HG03575 (cell line): ENCODE data around the gene BBX.
"Not testable (repeated sequence)": the region's sequence is repeated elsewhere in the genome, so short reads cannot be mapped to it uniquely, and the experiment has no call there.

Experiments
- ATAC-seq: cut with Tn5 transposase; IDR thresholded peaks from one replicate; pipeline ENCODE4 v1.9.1; 2021; ENCODE audit not compliant: unreplicated experiment, insufficient number of reproducible peaks, low FRiP score; ENCODE audit errors: extremely low read depth

BBX gene

DNA sequence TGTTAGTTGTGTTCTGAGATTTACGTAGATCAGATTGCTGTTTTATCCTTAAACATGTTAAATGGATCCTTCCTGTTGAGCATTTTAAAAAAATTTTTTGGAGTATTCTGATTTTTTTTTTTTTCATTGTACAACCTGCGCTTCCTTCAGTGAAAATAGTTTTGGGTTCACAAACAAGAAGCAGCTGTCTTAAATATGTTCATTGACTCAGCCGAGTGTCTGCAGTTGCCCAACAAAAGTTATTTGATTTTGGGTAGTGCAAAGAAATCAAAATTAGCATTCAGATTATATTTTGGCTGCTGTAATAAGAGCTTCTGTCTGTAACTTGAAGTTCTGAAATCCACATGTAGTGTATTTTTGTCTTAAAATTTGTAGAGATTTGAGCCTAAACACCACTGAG lies 148.2 kb downstream of the BBX start:
- ATAC-seq, result no peak

DNA sequence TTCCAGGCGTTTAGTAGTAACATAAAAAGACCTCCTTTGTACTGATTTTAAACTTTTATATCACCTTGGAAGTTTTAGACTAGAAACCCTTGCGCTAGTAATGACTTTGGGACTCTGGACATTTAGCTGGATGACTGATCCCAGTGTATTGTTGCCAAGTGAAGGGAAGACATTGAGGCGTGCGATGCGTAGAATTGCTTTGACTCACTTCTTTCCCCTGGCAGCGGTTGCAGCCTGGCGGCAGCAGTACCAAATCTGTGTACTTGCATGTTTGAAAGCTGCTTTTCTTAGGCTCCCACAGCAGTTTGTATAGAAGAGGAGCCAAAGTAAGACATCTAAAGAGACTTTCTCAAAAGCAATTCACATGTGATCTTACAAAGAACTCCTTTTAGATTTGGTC lies 151.6 kb downstream of the BBX start:
- no peak for ATAC-seq

DNA sequence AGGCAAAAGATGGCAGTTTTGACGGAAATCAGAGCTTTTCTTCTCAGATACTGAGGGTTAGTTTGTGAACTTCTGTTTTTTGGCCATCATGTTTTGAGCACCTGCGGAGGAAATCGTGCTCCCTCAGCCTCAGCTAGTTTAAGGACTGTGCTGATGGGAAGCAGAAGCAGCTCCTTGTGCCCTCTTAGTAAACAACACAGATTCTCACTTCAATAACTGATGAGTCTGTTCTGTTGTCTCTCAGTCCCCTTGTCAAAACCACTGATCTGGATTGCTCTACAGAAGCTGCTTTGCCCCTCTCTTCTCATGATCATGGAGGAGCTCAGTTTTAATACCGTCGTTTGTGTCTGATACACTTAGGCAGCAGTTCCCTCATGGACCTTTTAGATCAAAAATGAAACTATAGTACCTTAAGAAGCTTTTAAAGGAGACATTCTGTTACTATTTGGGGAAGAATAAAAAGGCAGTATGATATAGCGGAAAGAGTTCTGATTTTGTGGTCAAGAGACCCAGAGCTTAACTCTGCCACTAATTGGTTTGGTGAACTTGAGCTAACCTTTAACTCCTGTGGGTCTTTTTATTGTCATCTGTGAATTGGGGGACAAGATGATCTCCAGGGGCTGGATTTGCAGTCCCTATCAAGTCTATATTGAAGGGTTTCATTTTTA lies 152.6 kb downstream of the BBX start:
- no peak for ATAC-seq

DNA sequence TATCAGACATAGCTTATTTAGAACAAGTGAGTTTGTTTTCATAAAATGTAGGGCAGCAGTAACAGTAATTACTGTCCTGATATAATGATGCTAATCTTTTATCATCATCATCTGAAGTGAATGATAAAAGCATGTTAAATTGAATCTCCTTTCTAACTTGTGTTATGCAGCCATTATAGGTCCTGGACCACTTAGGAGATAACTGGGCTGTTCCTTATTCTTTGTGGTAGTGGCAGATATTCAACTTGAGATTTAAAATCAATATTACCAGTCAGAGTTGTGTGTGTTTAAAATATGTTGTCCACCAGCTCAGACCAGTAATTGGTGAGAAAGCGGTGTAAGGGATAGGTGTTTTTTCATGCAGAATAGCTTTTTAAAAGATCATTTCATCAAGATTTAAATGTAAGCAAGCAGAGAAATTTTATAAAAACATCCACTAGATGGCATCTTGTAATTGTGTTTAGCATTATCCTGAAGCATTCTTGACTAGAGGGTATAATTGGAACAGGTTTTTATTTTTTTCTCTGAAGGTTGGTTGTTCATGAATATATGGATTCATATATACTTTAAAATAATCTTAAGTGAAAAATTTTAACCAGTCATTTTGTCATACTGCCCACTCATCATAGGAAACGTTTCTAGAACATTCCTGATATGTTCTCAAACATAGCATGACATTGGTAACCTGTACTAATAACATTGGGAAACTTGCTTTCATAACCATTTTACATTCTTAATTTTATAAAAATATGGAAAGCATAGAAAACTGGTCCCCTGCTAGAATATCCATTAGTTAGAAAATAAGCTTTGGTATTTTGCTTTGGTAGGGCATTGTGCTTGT lies 153.9 kb downstream of the BBX start:
- no peak for ATAC-seq

DNA sequence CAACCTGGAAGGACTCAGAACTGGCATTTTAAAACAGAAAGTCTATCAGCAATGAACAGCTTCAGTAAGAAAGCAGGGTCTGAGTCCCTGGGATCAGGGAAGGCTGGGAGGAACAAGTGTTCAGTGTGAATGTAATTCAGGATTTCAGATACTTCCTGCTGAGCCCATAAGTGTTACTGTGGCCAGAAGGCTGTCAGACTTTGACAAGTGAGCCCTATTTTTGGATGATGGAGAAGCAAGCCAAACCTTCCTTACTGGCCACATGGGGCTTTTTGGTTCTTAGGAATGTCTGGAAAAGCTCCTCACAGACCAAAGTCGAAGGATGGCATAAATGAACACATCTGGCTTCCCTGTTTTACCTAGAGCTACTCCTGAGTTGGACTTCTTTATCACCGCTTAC lies 157.2 kb downstream of the BBX start:
- no peak for ATAC-seq

DNA sequence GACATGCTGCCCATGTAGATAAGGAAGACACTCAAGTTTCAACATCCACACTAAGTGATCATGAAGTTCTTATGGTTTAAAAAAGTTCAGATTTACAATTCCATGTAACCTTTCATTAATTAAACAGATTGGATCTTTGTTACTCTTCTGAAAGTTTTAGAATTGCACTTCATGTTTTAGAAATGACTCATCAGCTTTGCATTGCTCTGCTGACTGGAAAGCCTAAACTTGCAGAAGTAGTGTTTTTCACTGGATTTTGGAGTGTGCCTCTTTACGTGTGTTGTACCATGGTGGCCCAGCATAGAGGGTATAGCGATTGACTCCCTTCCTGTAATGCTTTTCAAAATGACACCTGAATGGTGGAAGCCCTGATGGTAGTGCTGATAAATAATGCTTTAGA lies 157.9 kb downstream of the BBX start:
- no peak for ATAC-seq

DNA sequence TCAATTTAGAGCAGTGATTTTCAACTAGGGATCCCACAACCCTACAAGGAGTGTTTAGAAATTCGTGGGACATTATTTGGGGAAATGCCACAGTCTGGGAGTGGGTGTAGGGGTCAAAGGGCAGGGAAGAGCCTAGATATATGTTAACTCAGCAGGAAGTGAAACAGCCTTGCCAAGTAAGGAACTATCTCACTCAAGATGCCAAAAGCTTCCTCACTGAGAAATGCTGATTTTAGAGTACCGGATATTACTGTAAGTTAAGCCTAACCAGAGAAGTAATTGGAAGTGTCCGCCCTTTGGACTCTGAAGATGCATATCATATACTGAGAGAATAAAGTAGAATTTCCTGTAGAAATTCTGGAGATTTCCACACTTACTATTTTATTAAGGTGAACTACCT lies 158.6 kb downstream of the BBX start:
- no peak for ATAC-seq

DNA sequence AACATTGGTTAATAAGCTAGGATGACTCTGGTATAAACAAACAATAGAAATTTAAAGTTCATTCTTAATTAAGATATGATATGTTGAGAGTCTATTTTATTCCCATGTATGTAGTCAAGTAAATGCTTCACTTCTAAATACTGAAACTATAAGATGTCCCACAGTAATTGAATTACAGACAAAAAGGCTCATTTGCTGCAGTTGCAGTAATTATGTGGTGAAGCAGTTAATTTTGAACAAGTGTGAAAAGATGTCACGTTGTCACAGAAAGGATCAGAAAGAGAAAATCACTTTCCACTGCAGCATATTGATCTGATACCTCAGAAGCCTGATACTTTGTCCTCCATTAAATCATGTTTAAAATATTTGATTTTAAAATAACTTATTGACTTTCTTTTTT lies 159.8 kb downstream of the BBX start:
- no peak for ATAC-seq

DNA sequence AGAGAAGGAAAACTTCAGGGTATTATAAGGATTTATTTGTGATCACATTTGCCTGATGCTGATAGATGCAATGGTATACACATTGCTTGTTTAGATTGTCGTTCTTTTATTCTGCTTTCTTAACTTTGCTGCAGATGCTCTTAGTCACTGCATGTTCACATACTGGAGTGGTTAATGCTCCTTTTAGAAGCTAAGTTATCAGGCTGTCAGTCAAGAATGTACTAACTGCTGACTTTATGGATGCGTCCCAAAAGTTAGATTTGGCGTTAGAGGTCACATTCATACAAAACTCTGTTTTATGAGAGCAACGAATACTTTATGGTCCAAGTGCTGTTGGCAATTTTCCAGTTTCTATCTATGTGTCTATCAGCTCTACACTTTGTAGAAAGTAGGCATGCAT lies 160.7 kb downstream of the BBX start:
- ATAC-seq, result no peak

DNA sequence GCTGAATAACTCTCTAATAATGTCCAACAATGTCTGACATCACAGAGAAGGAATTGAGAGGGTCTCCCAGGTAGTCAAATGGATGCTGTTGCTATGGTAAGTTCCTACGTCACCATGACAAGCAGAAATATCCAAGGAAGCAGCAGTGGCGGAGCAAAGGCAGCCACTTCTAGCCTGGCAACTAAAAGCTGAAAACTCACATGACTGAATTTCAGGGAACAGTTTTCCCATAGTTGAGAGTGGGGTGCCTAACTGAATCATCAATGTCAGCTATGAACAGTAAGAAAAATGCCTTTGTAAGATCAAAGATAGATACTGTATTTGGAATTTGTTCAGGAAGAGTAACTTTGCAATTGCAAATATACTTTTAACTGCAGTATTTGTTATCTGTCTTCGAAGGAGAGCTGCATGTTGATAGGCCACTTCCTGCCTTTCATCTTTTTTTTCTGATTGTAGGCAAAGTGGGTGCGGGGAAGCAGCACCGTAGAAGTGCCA lies 161.7 kb downstream of the BBX start:
- ATAC-seq, result no peak

DNA sequence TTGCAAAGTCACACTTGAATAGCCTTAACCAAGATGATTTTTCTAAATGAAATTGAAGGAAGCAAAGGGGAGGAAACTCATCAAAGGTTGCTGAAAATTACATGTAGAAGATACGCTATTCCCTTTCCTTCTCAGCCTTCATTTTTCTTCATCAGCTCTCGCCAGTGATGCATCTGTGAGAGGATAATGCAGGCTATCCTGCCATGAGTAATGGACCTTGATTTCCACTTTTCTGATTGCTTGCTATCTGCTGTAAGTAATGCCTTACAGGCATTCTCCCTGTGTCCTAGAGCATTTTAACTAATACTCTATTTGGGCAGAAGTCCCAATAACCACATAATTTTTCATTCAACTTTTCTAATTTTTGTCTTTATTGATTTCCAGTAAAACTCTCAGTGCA lies 162.6 kb downstream of the BBX start:
- no peak for ATAC-seq

DNA sequence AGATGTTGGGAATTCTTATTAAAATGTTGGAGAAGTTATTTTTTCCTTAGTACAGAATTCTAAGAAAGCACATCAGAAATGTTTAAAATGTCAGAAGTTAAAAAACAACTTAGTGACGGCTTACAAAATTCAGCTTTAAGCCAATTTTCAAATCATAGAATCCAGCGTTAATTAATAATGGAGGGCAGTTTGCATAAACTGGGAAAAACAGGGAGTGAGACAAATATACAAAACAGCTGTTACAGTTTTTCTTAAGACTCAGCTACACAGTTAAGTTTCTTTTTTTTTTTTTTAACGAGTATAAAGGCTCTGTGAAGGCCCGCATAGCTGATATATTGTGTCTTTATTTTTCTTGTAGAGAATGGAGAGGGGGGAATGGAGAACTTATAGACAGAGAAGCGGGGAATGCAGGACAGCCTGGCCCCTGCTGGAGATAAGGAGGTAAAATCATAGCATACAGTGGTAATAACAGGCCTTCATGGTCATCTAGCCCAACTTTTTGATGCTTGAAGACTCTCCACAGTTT lies 164.4 kb downstream of the BBX start:
- no peak for ATAC-seq

DNA sequence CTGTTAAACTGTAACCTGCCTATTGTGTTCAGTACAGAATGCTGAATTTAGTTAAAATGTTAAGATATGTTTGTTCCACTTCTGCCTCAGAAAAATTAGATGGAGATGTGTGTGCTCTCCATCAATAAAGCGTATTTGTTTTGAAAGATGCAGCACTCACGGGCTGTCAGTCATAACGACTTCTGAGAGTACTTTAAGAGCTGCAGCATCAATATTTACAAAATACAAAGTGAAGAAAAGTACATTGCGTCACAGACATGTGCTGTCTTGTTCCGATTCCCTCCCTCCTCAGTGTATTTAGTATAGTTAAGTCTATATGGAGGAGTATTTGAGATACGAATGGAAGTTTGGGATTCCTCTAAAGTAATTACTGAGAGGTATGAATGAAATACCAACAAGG lies 166.6 kb downstream of the BBX start:
- no peak for ATAC-seq

DNA sequence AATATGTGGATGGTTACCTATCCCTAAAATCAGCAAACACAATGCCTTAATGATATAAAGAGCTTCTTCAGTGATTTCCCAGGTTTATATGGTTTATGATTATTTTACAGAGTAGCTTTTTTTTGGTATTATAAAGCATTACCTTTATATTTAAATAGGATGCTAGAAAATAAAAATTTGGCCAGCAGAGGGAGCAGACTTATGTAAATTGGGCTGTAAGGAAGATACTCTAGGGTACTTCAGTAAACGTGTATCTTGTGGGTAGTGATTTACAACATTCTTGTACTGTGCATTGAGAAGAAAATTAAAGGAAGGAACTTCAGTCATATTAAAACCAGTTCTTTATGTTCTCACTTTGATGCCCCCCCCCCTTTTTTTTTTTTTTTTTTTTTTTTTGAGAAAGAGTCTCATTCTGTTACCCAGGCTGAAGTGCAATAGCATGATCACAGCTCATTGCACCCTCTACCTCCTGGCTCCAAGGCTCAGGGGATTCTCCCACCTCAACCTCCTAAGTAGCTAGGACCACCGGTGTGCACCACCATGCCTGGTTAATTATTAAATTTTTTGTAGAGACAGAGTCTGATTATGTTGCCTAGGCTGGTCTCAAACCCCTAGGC lies 167.9 kb downstream of the BBX start:
- no peak for ATAC-seq

DNA sequence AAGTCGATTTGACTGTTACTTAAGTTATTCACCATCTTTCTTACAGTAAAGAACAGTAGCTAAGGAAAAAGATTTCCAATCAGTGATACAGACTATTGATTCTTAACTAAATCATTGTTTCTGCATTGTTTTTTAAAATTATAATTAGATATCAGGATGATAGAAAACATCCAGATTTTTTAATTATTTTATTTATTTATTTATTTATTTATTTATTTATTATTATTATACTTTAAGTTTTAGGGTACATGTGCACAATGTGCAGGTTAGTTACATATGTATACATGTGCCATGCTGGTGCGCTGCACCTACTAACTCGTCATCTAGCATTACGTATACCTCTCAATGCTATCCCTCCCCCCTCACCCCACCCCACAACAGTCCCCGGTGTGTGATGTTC lies 169.2 kb downstream of the BBX start:
- not testable (repeated sequence) for ATAC-seq

DNA sequence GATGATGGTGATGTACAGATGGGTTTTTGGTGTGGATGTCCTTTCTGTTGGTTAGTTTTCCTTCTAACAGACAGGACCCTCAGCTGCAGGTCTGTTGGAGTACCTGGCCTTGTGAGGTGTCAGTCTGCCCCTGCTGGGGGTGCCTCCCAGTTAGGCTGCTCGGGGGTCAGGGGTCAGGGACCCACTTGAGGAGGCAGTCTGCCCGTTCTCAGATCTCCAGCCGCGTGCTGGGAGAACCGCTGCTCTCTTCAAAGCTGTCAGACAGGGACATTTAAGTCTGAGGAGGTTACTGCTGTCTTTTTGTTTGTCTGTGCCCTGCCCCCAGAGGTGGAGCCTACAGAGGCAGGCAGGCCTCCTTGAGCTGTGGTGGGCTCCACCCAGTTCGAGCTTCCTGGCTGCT lies 174.6 kb downstream of the BBX start:
- not testable (repeated sequence) for ATAC-seq

DNA sequence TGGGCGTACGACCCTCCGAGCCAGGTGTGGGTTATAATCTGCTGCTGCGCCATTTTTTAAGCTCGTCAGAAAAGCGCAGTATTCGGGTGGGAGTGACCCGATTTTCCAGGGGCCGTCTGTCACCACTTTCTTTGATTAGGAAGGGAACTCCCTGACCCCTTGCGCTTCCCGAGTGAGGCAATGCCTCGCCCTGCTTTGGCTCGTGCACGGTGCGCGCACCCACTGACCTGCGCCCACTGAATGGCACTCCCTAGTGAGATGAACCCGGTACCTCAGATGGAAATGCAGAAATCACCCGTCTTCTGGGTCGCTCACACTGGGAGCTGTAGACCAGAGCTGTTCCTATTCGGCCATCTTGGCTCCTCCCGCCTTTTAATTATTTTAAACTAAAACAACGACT lies 175.1 kb downstream of the BBX start:
- not testable (repeated sequence) for ATAC-seq

DNA sequence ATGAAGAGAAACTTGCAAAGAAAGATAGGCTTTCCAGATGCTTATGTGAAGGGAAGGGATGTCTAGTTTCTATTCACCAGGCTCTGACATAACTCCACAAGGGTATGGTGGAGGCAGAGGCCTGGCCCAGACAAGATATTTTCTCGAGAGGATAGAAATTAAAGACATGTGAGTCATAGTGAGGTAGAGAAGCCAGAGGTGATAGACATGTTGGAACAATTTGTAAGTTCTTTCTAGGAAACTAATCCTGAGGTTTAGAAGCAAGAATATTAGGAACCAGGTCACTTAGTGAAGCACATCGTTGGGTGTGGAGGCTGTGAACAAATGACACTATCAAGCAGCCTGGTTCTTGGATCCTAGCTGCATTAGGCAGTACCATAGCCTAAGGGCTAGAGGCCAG lies 176.9 kb downstream of the BBX start:
- no peak for ATAC-seq

DNA sequence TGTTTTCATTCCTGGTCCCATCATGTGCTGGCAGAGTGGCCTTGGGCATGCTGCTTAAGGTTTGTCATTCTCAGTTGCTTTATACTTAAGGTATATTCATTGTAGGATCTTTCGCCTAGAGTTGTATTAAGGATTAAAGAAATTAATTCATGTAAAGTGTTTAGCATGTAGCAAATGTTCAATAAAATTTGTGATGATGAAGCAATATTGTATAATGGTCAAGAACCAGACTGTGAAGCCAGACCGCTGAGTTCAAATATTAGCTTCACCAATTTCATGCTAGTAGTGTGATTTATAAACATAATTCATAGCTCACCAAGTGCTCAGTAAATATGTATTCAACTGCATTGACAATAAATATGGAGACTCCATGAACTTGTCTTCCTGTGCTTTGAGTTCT lies 178.5 kb downstream of the BBX start:
- ATAC-seq, result no peak

DNA sequence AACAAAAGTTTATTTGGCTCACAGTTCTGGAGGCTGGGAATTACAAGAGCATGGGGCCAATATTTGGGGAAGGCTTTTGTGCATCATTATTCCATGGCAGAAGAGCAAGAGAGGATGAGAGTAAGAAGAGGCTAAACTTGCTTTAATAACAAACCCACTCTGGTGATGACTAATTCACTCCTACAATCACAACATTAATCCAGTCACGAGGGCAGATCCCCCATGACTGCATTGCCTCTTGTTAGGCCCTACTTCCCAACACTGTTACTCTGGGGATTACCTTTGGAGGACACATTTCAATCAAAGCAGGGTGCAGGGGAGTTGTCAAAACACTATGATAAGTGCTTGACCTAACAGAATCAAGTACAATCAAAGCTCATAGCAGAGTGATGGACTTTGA lies 181.7 kb downstream of the BBX start:
- ATAC-seq, result no peak
